ENCODE data around the gene PIEZO2. TPM values are rescaled to one million over a fixed set of nuclear protein-coding genes. Genes with fewer than 3 reads are reported as not detected.

PIEZO2 gene
- total RNA-seq, 1 donor from 2014 or later = 4.2 TPM

DNA sequence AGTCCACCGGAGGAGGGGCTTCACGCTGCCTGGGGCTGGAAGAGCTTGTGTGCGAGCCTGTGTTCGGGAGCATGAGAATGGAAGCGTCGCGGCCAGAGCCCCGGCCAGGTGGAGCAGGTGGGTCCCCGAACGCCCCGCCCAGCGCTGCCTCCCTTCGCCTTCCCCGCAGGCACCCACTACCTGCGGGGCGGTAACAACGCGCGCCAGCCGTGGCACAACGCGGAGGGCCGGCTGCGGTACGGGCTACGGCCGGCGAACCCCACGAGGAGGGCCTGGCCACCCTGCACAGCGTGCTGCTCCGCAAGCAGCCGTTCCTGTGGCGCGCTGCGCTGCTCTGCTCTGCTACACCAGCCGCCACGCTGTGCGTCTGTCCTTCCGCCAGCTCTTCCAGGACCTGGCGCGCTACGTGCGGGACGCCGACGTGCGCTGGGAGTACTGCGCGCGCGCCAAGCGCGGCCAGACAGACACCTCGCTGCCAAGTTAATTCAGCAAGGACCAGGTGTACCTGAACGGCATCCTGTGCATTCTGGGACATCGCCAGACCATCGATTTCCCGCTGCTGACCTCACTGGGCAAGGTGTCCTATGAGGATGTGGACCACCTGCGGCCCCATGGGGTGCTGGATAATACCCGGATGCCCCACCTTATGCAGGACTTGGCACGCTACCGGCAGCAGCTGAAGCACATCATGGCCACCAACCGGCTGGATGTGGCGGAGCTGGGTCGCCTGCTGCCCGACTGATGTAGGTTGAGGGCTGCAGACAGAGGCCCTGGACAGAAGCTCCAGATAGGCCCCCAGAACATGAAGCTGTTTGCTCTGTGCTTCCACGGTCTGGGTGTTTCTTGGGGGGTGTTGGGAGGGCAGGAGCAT, 422.9 kb downstream of the PIEZO2 start:
- H3K27ac ChIP-seq = no peak overlapping the region
- H3K4me1 ChIP-seq = peaks cover 2% of the 10 kb centered on the region
- peaks cover 2% of the 10 kb centered on the region for H3K27me3 Mint-ChIP-seq (ENCODE audit: insufficient read depth, low read depth)
- H3K27ac Mint-ChIP-seq = no peak overlapping the region
- no peaks in the 10 kb centered on the region for H3K27me3 ChIP-seq
- no peak overlapping the region for H3K9ac ChIP-seq
- no peaks in the 10 kb centered on the region for H3K9me3 ChIP-seq (ENCODE audit: low read depth)
- peak overlapping the region; percentile 50 for H3K4me3 Mint-ChIP-seq
- H4K20me1 ChIP-seq (ENCODE audit: low read depth) = no peaks in the 10 kb centered on the region
- DNase-seq (ENCODE audit: low spot score) = no peak
- H3K36me3 Mint-ChIP-seq = peaks cover 6% of the 10 kb centered on the region
- H3K79me2 ChIP-seq (ENCODE audit: low read depth) = no peaks in the 10 kb centered on the region
- peaks cover 2% of the 10 kb centered on the region for H3K4me1 Mint-ChIP-seq
- no peaks in the 10 kb centered on the region for H3K36me3 ChIP-seq
- no peak overlapping the region for H3K4me2 ChIP-seq
- H3K9me3 Mint-ChIP-seq = peaks cover 3% of the 10 kb centered on the region
- H3F3A ChIP-seq (ENCODE audit: low read depth) = no peaks in the 10 kb centered on the region
- H3K4me3 ChIP-seq = no peak overlapping the region
- TF ChIP-seq, protein P1, sequence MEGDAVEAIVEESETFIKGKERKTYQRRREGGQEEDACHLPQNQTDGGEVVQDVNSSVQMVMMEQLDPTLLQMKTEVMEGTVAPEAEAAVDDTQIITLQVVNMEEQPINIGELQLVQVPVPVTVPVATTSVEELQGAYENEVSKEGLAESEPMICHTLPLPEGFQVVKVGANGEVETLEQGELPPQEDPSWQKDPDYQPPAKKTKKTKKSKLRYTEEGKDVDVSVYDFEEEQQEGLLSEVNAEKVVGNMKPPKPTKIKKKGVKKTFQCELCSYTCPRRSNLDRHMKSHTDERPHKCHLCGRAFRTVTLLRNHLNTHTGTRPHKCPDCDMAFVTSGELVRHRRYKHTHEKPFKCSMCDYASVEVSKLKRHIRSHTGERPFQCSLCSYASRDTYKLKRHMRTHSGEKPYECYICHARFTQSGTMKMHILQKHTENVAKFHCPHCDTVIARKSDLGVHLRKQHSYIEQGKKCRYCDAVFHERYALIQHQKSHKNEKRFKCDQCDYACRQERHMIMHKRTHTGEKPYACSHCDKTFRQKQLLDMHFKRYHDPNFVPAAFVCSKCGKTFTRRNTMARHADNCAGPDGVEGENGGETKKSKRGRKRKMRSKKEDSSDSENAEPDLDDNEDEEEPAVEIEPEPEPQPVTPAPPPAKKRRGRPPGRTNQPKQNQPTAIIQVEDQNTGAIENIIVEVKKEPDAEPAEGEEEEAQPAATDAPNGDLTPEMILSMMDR (IDR thresholded peaks at IDR 0.05) = no peak
- TF ChIP-seq EZH2 (IDR thresholded peaks at IDR 0.05) = no peak
- TF ChIP-seq EZH2phosphoT487 (IDR thresholded peaks at IDR 0.05) = no peak
- no peak overlapping the region for H2AFZ ChIP-seq (replicated peaks)

DNA sequence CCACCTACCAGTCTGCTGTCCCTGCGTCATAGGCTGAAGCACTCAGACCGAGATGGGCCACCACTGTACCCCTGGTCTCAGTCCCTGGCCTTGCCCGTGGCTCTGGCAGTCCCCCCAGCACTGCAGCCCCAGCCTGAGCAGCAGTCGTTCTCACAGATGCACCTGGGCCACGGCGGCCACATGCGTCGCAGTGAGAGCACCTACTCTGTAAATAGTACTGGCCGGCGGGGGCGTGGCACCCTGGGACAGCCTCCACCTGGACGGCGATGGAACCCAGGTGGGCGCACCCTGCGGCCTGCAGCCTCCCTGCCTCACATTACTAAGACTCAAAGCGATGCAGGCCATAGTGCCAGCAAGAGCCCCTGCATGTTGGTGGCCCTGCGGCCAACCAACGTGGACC, 424.7 kb downstream of the PIEZO2 start:
- Mint-ChIP-seq H3K9me3 (peaks cover 3% of the 10 kb centered on the region), H3K36me3 (peaks cover 6% of the 10 kb centered on the region), H3K4me3 (no peak overlapping the region), H3K27me3 (ENCODE audit: insufficient read depth, low read depth) (peaks cover 2% of the 10 kb centered on the region), H3K4me1 (peaks cover 2% of the 10 kb centered on the region), H3K27ac (no peak overlapping the region)
- no peaks in the 10 kb centered on the region for H3K9me3 ChIP-seq (ENCODE audit: low read depth)
- H3K4me1 ChIP-seq = no peaks in the 10 kb centered on the region
- H3K4me3 ChIP-seq = no peak overlapping the region
- no peaks in the 10 kb centered on the region for H3F3A ChIP-seq (ENCODE audit: low read depth)
- H2AFZ ChIP-seq (replicated peaks) = no peak overlapping the region
- no peak overlapping the region for H3K9ac ChIP-seq
- TF ChIP-seq, protein P1 (IDR thresholded peaks at IDR 0.05) = no peak
- TF ChIP-seq EZH2 (IDR thresholded peaks at IDR 0.05) (no peak), EZH2phosphoT487 (IDR thresholded peaks at IDR 0.05) (no peak)
- H3K27me3 ChIP-seq = no peaks in the 10 kb centered on the region
- no peak overlapping the region for H3K27ac ChIP-seq
- H3K36me3 ChIP-seq = no peaks in the 10 kb centered on the region
- H4K20me1 ChIP-seq (ENCODE audit: low read depth) = no peaks in the 10 kb centered on the region
- no peaks in the 10 kb centered on the region for H3K79me2 ChIP-seq (ENCODE audit: low read depth)
- DNase-seq (ENCODE audit: low spot score) = no peak
- no peak overlapping the region for H3K4me2 ChIP-seq

DNA sequence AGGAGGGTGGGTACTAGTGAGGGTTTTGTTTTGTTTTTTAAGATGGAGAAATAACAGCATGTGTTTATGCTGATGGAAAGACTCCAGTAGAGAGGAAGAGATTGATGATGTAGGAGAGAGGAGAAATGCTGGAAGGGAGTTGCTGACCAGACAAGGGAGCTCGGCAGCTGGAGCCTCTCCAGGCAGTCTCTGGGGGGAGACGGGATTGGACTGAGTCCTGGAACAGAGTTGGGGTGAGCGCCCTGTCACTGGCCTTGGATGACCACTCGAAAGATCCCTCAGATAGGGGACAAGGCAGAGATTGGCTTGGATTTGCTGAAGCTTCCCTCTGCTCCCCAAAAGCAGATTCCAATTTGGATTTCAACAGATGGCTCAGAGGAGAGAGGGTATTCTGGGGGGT, 425.9 kb downstream of the PIEZO2 start:
- no peaks in the 10 kb centered on the region for H3K27me3 Mint-ChIP-seq (ENCODE audit: insufficient read depth, low read depth)

More for the DNA sequence above, 425.9 kb downstream of the PIEZO2 start:
- Histone ChIP-seq H3K9me3 (ENCODE audit: low read depth) (no peaks in the 10 kb centered on the region), H3K79me2 (ENCODE audit: low read depth) (no peaks in the 10 kb centered on the region), H4K20me1 (ENCODE audit: low read depth) (no peaks in the 10 kb centered on the region), H3K4me3 (no peak overlapping the region), H2AFZ (replicated peaks) (no peak overlapping the region), H3K27ac (no peak overlapping the region), H3K9ac (no peak overlapping the region), H3K4me1 (no peaks in the 10 kb centered on the region), H3K27me3 (no peaks in the 10 kb centered on the region), H3K4me2 (no peak overlapping the region), H3K36me3 (no peaks in the 10 kb centered on the region), H3F3A (ENCODE audit: low read depth) (no peaks in the 10 kb centered on the region)
- no peak overlapping the region for H3K4me3 Mint-ChIP-seq
- H3K27ac Mint-ChIP-seq = no peak overlapping the region
- TF ChIP-seq EZH2phosphoT487 (IDR thresholded peaks at IDR 0.05) = no peak
- TF ChIP-seq EZH2 (IDR thresholded peaks at IDR 0.05) = no peak
- TF ChIP-seq, protein P1 (IDR thresholded peaks at IDR 0.05) = no peak
- peaks cover 3% of the 10 kb centered on the region for H3K9me3 Mint-ChIP-seq
- no peak for DNase-seq (ENCODE audit: low spot score)
- peaks cover 2% of the 10 kb centered on the region for H3K4me1 Mint-ChIP-seq
- peaks cover 6% of the 10 kb centered on the region for H3K36me3 Mint-ChIP-seq
